Measurements from ENCODE around the gene VN1R5.

DNA sequence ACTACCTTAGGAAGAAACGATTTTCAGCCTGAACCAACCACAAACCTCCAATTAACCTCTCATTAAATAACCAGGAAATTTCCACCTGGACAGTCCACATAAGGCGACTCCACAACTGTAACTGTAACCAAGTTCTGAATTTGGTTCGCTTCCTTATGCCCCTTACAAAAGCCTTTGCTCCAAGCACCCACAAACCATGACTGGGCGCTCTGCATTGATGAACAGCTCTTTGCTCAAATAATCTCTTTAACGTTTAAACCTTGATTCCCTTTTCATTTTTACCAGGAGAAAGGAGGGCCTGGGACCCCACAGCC lies 45.9 kb upstream of the VN1R5 start:
- TF ChIP-seq, protein P1, sequence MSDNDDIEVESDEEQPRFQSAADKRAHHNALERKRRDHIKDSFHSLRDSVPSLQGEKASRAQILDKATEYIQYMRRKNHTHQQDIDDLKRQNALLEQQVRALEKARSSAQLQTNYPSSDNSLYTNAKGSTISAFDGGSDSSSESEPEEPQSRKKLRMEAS (CRISPR knock-in tag; IDR thresholded peaks at IDR 0.05), result no peak
- TF ChIP-seq, protein P2, sequence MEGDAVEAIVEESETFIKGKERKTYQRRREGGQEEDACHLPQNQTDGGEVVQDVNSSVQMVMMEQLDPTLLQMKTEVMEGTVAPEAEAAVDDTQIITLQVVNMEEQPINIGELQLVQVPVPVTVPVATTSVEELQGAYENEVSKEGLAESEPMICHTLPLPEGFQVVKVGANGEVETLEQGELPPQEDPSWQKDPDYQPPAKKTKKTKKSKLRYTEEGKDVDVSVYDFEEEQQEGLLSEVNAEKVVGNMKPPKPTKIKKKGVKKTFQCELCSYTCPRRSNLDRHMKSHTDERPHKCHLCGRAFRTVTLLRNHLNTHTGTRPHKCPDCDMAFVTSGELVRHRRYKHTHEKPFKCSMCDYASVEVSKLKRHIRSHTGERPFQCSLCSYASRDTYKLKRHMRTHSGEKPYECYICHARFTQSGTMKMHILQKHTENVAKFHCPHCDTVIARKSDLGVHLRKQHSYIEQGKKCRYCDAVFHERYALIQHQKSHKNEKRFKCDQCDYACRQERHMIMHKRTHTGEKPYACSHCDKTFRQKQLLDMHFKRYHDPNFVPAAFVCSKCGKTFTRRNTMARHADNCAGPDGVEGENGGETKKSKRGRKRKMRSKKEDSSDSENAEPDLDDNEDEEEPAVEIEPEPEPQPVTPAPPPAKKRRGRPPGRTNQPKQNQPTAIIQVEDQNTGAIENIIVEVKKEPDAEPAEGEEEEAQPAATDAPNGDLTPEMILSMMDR (IDR thresholded peaks at IDR 0.05), result no peak
- TF ChIP-seq, protein P3, sequence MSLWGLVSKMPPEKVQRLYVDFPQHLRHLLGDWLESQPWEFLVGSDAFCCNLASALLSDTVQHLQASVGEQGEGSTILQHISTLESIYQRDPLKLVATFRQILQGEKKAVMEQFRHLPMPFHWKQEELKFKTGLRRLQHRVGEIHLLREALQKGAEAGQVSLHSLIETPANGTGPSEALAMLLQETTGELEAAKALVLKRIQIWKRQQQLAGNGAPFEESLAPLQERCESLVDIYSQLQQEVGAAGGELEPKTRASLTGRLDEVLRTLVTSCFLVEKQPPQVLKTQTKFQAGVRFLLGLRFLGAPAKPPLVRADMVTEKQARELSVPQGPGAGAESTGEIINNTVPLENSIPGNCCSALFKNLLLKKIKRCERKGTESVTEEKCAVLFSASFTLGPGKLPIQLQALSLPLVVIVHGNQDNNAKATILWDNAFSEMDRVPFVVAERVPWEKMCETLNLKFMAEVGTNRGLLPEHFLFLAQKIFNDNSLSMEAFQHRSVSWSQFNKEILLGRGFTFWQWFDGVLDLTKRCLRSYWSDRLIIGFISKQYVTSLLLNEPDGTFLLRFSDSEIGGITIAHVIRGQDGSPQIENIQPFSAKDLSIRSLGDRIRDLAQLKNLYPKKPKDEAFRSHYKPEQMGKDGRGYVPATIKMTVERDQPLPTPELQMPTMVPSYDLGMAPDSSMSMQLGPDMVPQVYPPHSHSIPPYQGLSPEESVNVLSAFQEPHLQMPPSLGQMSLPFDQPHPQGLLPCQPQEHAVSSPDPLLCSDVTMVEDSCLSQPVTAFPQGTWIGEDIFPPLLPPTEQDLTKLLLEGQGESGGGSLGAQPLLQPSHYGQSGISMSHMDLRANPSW (CRISPR knock-in tag; conservative IDR thresholded peaks at IDR 0.05; ENCODE audit: low read depth), result no peak
- TF ChIP-seq CREB1 (CRISPR knock-in tag; IDR thresholded peaks at IDR 0.05) (no peak), SP1 (CRISPR knock-in tag; conservative IDR thresholded peaks at IDR 0.05) (no peak), KAT7 (CRISPR knock-in tag; IDR thresholded peaks at IDR 0.05; ENCODE audit: borderline replicate concordance) (no peak), GTF2I (CRISPR knock-in tag; conservative IDR thresholded peaks at IDR 0.05) (no peak), ATF1 (CRISPR knock-in tag; IDR thresholded peaks at IDR 0.05) (no peak), ZNF263 (CRISPR knock-in tag; IDR thresholded peaks at IDR 0.05; ENCODE audit: low read depth) (no peak)
- TF ChIP-seq, protein P4, sequence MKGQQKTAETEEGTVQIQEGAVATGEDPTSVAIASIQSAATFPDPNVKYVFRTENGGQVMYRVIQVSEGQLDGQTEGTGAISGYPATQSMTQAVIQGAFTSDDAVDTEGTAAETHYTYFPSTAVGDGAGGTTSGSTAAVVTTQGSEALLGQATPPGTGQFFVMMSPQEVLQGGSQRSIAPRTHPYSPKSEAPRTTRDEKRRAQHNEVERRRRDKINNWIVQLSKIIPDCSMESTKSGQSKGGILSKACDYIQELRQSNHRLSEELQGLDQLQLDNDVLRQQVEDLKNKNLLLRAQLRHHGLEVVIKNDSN (CRISPR knock-in tag; IDR thresholded peaks at IDR 0.05), result no peak
- TF ChIP-seq, protein P5, sequence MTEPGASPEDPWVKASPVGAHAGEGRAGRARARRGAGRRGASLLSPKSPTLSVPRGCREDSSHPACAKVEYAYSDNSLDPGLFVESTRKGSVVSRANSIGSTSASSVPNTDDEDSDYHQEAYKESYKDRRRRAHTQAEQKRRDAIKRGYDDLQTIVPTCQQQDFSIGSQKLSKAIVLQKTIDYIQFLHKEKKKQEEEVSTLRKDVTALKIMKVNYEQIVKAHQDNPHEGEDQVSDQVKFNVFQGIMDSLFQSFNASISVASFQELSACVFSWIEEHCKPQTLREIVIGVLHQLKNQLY (CRISPR knock-in tag; IDR thresholded peaks at IDR 0.05), result no peak

Data from WTC11 (cell line).